ENCODE data around the gene TMPRSS3.

TMPRSS3 gene

GRCh38 chr21:42363312-42363711 lies 32.5 kb downstream of the TMPRSS3 start:
- no peak for TF ChIP-seq CTCF (IDR thresholded peaks at IDR 0.05; ENCODE audit: insufficient read depth, low read depth, low read length, missing control alignments)
- no peak for DNase-seq (ENCODE audit: low read depth)

DNA sequence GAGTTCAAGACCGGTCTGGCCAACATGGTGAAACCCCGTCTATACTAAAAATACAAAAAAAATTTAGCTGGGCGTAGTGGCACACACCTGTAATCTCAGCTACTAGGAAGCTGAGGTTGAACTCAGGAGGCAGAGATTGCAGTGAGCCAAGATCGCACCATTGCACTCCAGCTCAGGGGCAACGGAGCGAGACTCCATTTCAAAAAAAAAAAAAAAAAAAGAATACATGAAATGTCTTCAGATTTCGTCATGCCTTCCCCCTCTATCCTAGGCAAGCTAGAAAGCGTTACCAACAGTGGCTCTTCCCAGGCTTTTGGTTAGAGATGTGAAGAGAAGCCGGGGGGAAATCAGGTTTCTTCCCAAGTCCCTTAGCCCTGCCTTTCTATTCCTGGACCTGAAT lies 33.2 kb downstream of the TMPRSS3 start:
- DNase-seq (ENCODE audit: low read depth), result no peak
- H3K4me3 ChIP-seq (ENCODE audit: low read length), result no peak overlapping the region
- TF ChIP-seq CTCF (IDR thresholded peaks at IDR 0.05; ENCODE audit: insufficient read depth, low read depth, low read length, missing control alignments), result no peak

More at GRCh38 chr21:42363312-42363711, 32.5 kb downstream of the TMPRSS3 start:
- no peak overlapping the region for H3K4me3 ChIP-seq (ENCODE audit: low read length)

DNA sequence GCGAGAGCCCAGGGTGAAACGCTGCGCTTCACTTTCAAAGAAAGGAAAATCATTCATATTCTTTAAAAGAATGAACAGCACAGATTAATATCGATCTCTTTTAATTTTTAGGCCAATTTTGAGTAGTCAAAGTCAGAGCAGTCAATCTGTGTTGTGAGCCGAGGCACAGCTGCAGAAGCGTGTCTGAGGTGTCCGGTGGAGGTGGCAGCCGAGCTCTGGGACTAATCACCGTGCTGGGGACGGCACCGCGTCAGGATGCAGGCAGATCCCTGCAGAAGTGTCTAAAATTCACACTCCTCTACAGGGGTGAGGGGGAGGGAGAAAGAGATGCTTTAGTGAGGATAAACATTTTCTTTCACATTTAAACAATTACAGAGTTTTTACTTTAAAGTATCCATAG lies 33.7 kb downstream of the TMPRSS3 start:
- no peak for TF ChIP-seq CTCF (IDR thresholded peaks at IDR 0.05; ENCODE audit: insufficient read depth, low read depth, low read length, missing control alignments)
- no peak overlapping the region for H3K4me3 ChIP-seq (ENCODE audit: low read length)
- no peak for DNase-seq (ENCODE audit: low read depth)

DNA sequence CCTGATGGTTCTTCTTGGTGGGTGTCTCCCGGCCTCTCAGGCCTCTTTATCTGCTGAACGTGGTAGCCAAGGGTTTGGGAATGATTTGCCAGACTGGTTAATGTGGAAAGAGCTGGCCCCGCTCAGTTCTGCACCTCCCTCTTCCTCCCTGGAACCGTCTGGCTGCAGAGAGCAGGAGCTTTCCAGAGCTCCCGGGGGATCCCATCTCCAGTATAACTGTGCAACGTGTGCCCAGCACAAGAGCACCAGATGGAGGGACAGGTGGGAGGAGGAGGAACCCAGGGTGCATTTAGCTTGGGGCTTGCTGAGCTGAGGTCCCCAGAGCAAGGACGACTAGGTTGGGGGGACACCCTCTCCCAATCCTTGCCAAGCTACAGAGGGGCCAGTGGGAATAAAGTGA lies 34.6 kb downstream of the TMPRSS3 start:
- no peak for DNase-seq (ENCODE audit: low read depth)
- H3K4me3 ChIP-seq (ENCODE audit: low read length), result no peak overlapping the region
- no peak for TF ChIP-seq CTCF (IDR thresholded peaks at IDR 0.05; ENCODE audit: insufficient read depth, low read depth, low read length, missing control alignments)

DNA sequence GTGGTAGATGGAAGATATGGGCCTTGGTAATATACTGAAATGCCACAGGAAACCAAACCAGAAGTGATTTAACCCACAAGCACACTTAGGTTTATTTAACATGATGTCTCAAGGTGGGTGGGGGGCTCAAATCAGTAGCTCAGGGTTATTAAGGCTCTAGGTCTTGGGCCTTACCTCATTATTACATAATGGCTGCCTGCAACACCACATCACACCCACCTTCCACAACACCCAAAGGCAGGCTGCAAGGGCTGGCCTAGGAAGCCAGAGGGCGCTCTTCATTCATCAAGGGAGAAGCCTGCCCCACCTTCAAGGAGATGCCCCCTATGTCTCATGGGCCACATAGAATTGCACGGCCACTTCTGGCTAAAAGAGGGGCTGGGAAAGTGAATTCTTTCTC lies 35.5 kb downstream of the TMPRSS3 start:
- no peak overlapping the region for H3K4me3 ChIP-seq (ENCODE audit: low read length)
- TF ChIP-seq CTCF (IDR thresholded peaks at IDR 0.05; ENCODE audit: insufficient read depth, low read depth, low read length, missing control alignments), result no peak
- no peak for DNase-seq (ENCODE audit: low read depth)

GRCh38 chr21:42358937-42359336 lies 36.9 kb downstream of the TMPRSS3 start:
- no peak for TF ChIP-seq CTCF (IDR thresholded peaks at IDR 0.05; ENCODE audit: insufficient read depth, low read depth, low read length, missing control alignments)
- H3K4me3 ChIP-seq (ENCODE audit: low read length), result no peak overlapping the region
- DNase-seq (ENCODE audit: low read depth), result no peak

GRCh38 chr21:42358261-42358660 lies 37.6 kb downstream of the TMPRSS3 start:
- no peak for DNase-seq (ENCODE audit: low read depth)
- H3K4me3 ChIP-seq (ENCODE audit: low read length), result no peak overlapping the region
- TF ChIP-seq CTCF (IDR thresholded peaks at IDR 0.05; ENCODE audit: insufficient read depth, low read depth, low read length, missing control alignments), result no peak
